HG02884 (cell line): ENCODE data around the gene EFCAB5.

Source experiments
- ATAC-seq: cut with Tn5 transposase; IDR thresholded peaks from one replicate; pipeline ENCODE4 v1.9.1; 2021; ENCODE audit warnings: mild to moderate bottlenecking, moderate library complexity; ENCODE audit not compliant: unreplicated experiment

The EFCAB5 gene

GRCh38 chr17:30153463-30153862 lies 212.0 kb downstream of the EFCAB5 start:
- ATAC-seq = no peak

GRCh38 chr17:30155389-30155788 lies 214.0 kb downstream of the EFCAB5 start:
- no peak for ATAC-seq
